T-helper 2 cell treated with Interferon-gamma antibody and Interleukin-4, amounts not matched to agents 5 μg/mL and 100 μg/mL, for 36 hours (primary cell): ENCODE data around the gene STYX.

Source experiments
- DNase-seq: peaks from one replicate; pipeline ENCODE4 v3.0.0; 2021; ENCODE audit warnings: low spot score
- H3K27ac Mint-ChIP-seq: one replicate; pipeline ENCODE4 v1.8.0; 2021; ENCODE audit warnings: mild to moderate bottlenecking, mixed read lengths
- H3K27me3 Mint-ChIP-seq: one replicate; pipeline ENCODE4 v1.8.0; 2021; ENCODE audit warnings: low read depth, mixed read lengths
- H3K36me3 Mint-ChIP-seq: one replicate; pipeline ENCODE4 v1.8.0; 2021; ENCODE audit warnings: low read depth, mixed read lengths
- H3K4me1 Mint-ChIP-seq: one replicate; pipeline ENCODE4 v1.8.0; 2021; ENCODE audit warnings: low read depth, mixed read lengths
- H3K4me3 Mint-ChIP-seq: one replicate; pipeline ENCODE4 v1.8.0; 2022; ENCODE audit warnings: mild to moderate bottlenecking, moderate library complexity, mixed read lengths
- H3K9me3 Mint-ChIP-seq: one replicate; pipeline ENCODE4 v1.8.0; 2021; ENCODE audit warnings: mixed read lengths

The STYX gene

DNA sequence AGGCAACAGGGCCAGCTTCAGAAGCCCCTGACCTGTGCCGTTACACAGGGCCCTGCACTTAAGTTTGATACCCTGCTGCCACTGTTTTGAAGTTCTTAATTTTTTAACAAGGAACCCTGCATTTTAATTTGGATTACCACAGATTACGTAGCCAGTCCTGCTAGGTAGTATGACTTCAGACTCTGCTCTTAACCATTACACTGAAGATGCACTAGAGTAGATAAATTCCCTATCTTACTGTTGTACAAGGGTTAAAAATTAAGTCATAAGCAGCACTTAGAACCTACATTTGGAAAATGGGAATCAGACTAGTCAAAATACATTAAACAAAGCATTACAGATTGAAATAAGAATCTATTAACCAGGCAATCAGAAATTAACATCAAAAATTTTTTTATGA lies 59.2 kb downstream of the STYX start:
- no peaks in the 10 kb centered on the region for H3K9me3 Mint-ChIP-seq

DNA sequence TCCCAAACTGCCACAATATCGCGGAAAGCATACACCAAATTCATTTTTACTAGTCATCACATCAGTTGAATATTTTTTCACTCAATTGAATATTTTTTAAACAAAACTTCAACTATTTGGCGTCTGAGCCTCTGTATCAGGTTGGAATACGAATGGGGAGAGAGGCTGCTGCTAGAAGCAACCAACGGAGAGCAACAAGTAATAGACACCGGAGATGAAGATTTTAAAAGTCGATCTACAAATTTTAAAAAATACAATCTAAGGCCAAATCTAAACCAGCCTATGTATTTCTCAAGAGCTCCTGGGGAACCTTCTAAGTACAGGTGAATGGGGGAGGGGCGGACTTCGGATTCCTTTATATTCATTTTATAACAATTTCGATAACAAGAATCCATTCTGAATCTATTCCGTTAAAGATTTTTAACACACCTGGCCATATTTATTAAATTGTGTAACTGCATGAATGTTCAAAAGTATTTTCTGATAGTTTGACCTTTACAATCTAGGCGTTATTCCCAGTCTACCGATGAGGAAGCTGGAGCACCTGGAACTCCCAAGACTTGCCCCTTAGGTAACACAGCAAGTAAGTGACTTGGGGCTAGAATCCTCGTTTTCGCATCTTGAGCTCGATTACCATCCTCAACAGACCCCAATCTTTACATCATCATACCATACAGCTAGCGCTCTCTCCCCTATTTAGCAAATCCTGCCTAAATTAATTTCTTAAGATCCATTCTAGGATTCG lies 60.2 kb downstream of the STYX start:
- peaks cover 8% of the 10 kb centered on the region for H3K36me3 Mint-ChIP-seq
- no peaks in the 10 kb centered on the region for H3K9me3 Mint-ChIP-seq
- H3K27ac Mint-ChIP-seq = peak overlapping the region; percentile 79
- peak overlapping the region; percentile 92 for H3K4me3 Mint-ChIP-seq
- peaks cover 26% of the 10 kb centered on the region for H3K4me1 Mint-ChIP-seq
- H3K27me3 Mint-ChIP-seq = no peaks in the 10 kb centered on the region
- DNase-seq = no peak

More for the DNA sequence above, 59.2 kb downstream of the STYX start:
- Mint-ChIP-seq H3K4me3 (peak overlapping the region; percentile 34), H3K4me1 (peaks cover 26% of the 10 kb centered on the region), H3K27ac (no peak overlapping the region), H3K27me3 (no peaks in the 10 kb centered on the region), H3K36me3 (peaks cover 8% of the 10 kb centered on the region)
- no peak for DNase-seq

DNA sequence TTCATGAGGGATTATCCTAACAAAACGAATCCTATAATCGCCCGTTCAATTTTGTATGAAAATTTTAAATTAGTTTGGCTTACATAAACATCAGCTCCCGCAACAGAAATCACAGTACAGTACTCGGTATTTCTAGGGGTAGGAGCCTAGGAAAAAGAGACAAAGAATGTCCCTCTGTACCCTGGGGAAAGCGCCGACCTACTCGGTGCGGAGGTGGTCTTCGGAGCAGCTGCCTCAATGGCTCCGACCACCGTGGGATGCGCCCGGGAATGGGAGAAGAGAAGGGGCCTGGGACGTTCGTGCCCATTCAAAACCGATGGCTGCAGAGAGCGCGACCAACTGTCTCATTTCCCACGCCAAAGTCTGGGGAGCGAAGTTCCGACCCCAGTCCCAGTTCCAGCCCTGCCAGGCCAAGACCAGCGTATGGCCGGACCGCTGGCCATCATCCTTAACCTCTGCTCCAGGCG lies 60.8 kb downstream of the STYX start:
- peak overlapping the region; percentile 79 for H3K27ac Mint-ChIP-seq

DNA sequence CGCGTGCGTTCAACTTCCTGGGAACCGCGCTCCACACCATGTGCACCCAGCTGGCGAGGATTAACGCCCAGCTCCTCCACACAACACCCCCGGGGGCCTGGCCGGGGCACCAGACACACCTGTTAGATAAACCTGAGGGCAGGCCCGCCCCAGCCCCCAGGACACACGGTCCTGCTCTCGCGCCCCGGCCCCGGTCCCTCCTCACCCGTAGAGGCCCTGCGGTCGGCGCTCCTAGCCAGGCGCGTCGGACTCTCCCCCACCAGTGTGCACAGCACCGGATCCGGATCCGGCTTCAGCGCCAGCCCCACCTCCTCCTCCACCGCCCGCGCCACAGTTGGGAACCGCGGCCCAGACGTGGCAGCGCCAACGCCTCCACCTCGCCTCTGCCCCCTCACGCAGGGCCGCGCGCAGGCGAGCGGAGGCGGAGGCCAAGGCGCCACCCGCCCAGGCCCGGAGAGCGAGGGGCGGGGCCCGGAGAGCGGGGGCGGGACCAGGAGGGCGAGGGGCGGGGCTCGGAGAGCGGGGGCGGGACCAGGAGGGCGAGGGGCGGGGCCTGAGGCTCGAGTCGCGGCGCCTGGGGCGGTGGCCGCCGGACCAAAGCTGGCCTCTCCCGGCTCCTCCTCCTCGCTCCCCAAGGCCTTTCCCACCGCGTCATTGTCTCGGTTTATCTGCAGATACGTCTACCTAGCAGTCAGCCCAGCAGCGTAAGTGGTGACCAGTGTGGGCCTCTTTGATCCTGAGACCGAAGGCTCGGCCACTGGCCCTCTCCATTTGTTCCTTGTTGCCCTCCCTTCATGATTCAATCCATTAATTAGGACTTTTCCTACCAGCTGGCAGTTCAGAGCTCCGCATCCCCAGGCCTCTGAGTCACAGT lies 61.5 kb downstream of the STYX start, which contains the start of gene GNPNAT1:
TSS of gene GNPNAT1 (minus strand) at position 385 of the 874 bp plus-strand sequence. CDS start 6,957 bp downstream, outside the sequence.
- Mint-ChIP-seq H3K4me3 (peak within 1 kb of the TSS; percentile 92), H3K4me1 (peaks cover 26% of the 10 kb centered on the region), H3K27ac (peak within 1 kb of the TSS; percentile 82), H3K27me3 (no peaks in the 10 kb centered on the region), H3K36me3 (peaks cover 8% of the 10 kb centered on the region), H3K9me3 (no peaks in the 10 kb centered on the region)
- DNase-seq = peak; percentile 83

More for the DNA sequence above, 60.8 kb downstream of the STYX start:
- no peak for DNase-seq
- Mint-ChIP-seq H3K9me3 (no peaks in the 10 kb centered on the region), H3K27me3 (no peaks in the 10 kb centered on the region), H3K4me3 (peak overlapping the region; percentile 92), H3K36me3 (peaks cover 8% of the 10 kb centered on the region), H3K4me1 (peaks cover 26% of the 10 kb centered on the region)

DNA sequence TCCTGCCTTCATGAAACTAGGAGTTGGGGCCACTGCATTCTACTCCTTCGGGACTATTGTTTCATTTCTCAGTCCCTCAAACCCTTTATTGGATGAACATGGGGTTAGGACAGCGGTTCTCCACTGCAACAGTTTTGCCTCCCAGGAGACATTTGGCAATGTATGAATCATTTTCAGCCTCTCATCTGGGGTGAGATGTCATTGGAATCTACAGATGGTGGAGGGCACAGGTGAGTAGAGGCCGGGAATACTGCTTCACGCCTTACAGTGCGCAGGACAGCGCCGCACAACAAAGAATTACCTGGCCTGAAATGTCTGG lies 62.1 kb downstream of the STYX start:
- peaks cover 8% of the 10 kb centered on the region for H3K36me3 Mint-ChIP-seq
- H3K9me3 Mint-ChIP-seq = no peaks in the 10 kb centered on the region
- no peaks in the 10 kb centered on the region for H3K27me3 Mint-ChIP-seq
- DNase-seq = no peak
- H3K4me1 Mint-ChIP-seq = peaks cover 26% of the 10 kb centered on the region
- peak overlapping the region; percentile 82 for H3K27ac Mint-ChIP-seq
- peak overlapping the region; percentile 83 for H3K4me3 Mint-ChIP-seq

DNA sequence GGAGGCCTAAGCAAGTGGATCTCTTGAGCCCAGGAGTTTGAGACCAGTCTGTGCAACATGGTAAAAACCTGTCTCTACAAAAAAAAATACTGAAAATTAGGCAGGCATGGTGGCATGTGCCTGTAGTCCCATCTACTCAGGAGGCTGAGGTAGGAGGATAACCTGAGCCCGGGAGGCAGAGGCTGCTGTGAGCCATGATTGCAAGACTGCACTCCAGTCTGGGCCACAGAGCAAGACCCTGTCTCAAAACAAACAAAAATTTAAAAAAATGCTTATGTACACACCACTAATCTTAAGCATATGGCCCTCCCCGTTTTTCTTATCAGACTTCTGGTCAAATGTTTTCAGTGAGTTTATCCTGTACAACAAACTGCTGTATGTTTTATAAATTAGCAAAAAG lies 63.1 kb downstream of the STYX start:
- DNase-seq = no peak
- no peak overlapping the region for H3K27ac Mint-ChIP-seq
- H3K36me3 Mint-ChIP-seq = peaks cover 4% of the 10 kb centered on the region
- H3K4me3 Mint-ChIP-seq = no peak overlapping the region
- H3K4me1 Mint-ChIP-seq = peaks cover 31% of the 10 kb centered on the region
- peaks cover 6% of the 10 kb centered on the region for H3K9me3 Mint-ChIP-seq
- no peaks in the 10 kb centered on the region for H3K27me3 Mint-ChIP-seq

DNA sequence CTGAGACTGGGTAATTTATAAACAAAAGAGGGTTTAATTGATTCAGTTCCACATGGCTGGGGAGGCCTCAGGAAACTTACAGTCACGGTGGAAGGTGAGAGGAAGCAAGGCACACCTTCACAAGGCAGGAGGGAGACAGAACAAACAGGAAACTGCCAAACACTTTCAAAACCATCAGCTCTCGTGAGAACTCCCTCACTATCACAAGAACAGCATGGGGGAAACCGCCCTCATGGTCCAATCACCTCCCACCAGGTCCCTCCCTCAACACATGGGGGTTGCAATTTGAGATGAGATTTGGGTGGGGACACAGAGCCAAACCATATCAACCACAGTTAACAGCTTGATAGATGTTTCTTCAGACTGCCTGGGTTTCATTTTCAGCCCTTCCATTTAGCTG lies 67.7 kb downstream of the STYX start:
- peak overlapping the region; percentile 52 for H3K27ac Mint-ChIP-seq
- H3K27me3 Mint-ChIP-seq = peaks cover 12% of the 10 kb centered on the region
- H3K9me3 Mint-ChIP-seq = peaks cover 6% of the 10 kb centered on the region
- DNase-seq = no peak
- H3K4me1 Mint-ChIP-seq = peaks cover 10% of the 10 kb centered on the region
- H3K36me3 Mint-ChIP-seq = no peaks in the 10 kb centered on the region
- no peak overlapping the region for H3K4me3 Mint-ChIP-seq

DNA sequence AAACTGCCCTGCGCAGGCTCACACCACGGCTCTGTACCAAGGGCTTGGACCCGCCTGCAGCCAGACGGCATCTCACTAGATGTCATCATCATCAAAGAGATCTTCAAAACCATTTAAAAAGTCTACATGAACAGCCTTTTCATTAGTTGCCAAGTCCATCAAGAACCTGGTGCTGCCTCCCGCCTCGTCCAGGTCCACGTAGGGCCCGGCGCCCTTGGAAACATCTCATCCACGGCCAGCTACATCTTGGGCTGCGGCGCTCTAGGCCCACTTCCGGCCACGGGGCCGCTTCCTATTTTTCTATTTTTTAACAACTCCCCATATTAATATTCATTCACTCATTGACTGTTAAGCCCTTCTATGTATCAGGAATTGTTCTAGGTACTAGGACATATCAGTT lies 68.9 kb downstream of the STYX start:
- no peak for DNase-seq
- Mint-ChIP-seq H3K9me3 (peaks cover 6% of the 10 kb centered on the region), H3K4me1 (peaks cover 10% of the 10 kb centered on the region), H3K4me3 (no peak overlapping the region), H3K27ac (no peak overlapping the region), H3K27me3 (peaks cover 17% of the 10 kb centered on the region), H3K36me3 (no peaks in the 10 kb centered on the region)

DNA sequence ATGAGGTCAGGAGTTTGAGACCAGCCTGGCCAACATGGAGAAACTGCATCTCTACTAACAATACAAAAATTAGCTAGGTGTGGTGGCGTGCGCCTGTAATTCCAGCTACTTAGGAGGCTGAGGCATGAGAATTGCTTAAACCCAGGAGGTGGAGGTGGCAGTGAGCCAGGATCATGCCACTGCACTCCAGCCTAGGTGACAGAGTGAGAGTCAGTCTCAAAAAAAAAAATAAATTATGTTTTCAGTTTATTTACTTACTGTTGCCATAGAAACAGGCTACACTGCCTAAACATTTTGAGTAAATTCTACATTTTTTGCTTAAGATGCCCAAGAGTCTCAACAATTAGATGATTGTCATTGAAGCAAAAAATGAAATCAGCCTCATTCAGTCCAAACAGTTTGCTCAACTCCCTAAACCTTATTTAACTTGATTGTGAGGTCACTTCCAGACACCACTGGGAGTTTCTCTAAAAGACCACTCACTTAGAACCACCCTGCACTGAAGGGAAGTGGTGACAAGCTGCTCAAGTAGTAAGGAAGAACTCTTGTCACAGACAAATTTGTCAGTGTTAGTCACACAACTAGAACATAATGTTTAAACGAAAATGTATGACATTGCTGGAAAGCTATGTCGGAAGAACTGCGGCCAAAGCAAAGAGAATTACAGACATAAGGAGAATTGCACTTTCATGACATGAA lies 71.2 kb downstream of the STYX start:
- no peak for DNase-seq
- no peak overlapping the region for H3K4me3 Mint-ChIP-seq
- H3K27me3 Mint-ChIP-seq = peaks cover 17% of the 10 kb centered on the region
- H3K9me3 Mint-ChIP-seq = peaks cover 6% of the 10 kb centered on the region
- H3K27ac Mint-ChIP-seq = no peak overlapping the region
- peaks cover 10% of the 10 kb centered on the region for H3K4me1 Mint-ChIP-seq
- no peaks in the 10 kb centered on the region for H3K36me3 Mint-ChIP-seq

DNA sequence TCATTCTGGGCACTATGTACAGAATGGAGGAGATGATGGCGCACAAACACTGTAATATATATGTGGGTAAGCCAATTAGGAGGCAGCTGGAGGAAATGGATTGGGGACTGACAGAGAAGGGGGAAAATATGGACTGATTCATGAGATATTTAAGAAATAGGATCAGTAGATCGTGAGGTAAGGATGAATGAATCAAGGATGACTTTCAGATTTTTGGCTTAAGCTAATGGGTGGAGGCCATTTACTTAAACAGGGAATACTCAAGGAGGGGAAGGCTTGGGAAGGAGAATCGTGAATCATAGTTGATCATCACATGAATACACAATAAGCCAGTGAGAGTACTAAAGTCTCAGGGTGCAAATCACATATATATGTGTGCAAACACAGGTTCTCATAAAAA lies 72.6 kb downstream of the STYX start:
- Mint-ChIP-seq H3K9me3 (peaks cover 2% of the 10 kb centered on the region), H3K27ac (no peak overlapping the region)

DNA sequence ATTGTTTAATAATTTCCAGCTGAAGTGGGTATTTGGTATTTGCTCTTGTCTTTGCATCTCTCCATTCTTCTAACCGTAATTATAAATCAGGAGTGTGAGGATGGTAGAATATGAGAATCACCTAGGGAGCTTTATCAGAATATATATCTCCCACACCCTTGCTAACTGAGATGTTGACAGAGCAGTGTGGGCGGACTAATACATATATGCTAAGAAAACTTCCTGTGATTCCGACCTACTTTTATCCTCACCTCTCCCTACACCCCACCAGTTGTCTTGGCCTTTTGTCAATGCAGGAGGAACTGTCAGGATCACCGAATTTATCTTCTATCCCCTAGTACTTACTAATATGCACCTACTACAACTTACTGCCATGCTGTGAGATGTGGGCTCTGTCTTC lies 76.1 kb downstream of the STYX start:
- no peaks in the 10 kb centered on the region for H3K9me3 Mint-ChIP-seq
- H3K4me1 Mint-ChIP-seq = peaks cover 2% of the 10 kb centered on the region
- H3K4me3 Mint-ChIP-seq = no peak overlapping the region
- no peak overlapping the region for H3K27ac Mint-ChIP-seq
- no peak for DNase-seq
- H3K27me3 Mint-ChIP-seq = peaks cover 12% of the 10 kb centered on the region
- no peaks in the 10 kb centered on the region for H3K36me3 Mint-ChIP-seq

More for the DNA sequence above, 72.6 kb downstream of the STYX start:
- Mint-ChIP-seq H3K4me3 (no peak overlapping the region), H3K4me1 (peaks cover 8% of the 10 kb centered on the region), H3K36me3 (no peaks in the 10 kb centered on the region), H3K27me3 (peaks cover 17% of the 10 kb centered on the region)
- DNase-seq = no peak

DNA sequence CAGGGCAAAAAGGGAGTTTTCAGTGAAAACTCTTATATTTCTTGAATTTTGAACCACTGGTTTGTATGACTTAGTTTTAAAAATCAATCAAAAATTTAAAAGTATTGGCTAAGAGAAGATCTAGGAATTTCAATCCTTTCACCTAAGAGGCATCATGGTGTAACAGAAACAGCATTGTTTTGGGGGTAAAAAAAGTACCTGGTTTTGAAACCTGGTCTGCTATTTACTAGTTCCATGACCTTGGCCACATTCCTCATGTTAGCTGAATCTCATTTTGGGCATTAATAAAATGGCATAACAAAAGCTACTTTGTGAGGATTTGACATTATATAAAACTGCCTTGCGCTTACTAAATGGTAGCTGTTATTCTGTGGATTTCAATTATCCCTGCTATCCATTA lies 78.1 kb downstream of the STYX start:
- H3K4me3 Mint-ChIP-seq = no peak overlapping the region
- peaks cover 2% of the 10 kb centered on the region for H3K27me3 Mint-ChIP-seq
- no peak overlapping the region for H3K27ac Mint-ChIP-seq

DNA sequence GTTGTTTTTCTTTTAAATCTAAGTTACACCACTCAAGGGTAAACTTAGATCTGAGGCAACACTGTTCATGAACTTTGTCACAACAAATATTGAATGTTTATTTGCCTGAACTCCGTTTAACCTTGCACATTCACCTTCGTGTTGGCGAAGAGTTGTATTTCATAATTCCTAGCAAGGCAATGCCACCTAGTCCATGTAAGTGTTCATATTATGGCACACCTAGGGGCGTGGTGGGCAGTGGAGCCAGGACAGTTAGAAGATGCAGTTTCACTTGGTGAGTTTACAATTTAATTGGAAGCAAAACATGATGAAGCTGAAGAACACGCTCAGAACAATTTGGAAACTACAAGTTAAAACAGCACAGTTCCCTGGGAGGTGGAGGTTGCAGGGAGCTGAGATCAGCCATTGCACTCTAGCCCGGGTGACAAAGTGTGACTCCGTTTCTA lies 91.9 kb downstream of the STYX start:
- peaks cover 17% of the 10 kb centered on the region for H3K27me3 Mint-ChIP-seq
- no peak for DNase-seq
- no peaks in the 10 kb centered on the region for H3K9me3 Mint-ChIP-seq
- no peaks in the 10 kb centered on the region for H3K36me3 Mint-ChIP-seq
- no peak overlapping the region for H3K4me3 Mint-ChIP-seq
- peaks cover 3% of the 10 kb centered on the region for H3K4me1 Mint-ChIP-seq
- H3K27ac Mint-ChIP-seq = no peak overlapping the region

More for the DNA sequence above, 78.1 kb downstream of the STYX start:
- H3K9me3 Mint-ChIP-seq = no peaks in the 10 kb centered on the region
- no peaks in the 10 kb centered on the region for H3K4me1 Mint-ChIP-seq
- DNase-seq = no peak
- H3K36me3 Mint-ChIP-seq = no peaks in the 10 kb centered on the region
